Brain microvascular endothelial cell (primary cell): Measurements from ENCODE around the gene PDP2.

Experiments used
- DNase-seq: peaks from one replicate; pipeline ENCODE4 v3.0.0-alpha.2; 2020
- H3K27ac ChIP-seq: fragments of 250-450 bp; sonication (Bioruptor Pico); 2 replicates; pipeline ENCODE4 v1.5.1; 2020; ENCODE audit warnings: mild to moderate bottlenecking, moderate library complexity
- H3K27me3 ChIP-seq: fragments of 250-450 bp; sonication (Bioruptor Pico); replicated peaks from 2 replicates; pipeline ENCODE4 v1.5.1; 2020; ENCODE audit warnings: mild to moderate bottlenecking
- H3K36me3 ChIP-seq: fragments of 250-450 bp; sonication (Bioruptor Pico); replicated peaks from 2 replicates; pipeline ENCODE4 v1.5.1; 2020; ENCODE audit warnings: mild to moderate bottlenecking
- H3K4me3 ChIP-seq: 2 replicates; pipeline ENCODE4 v1.5.1; 2011; ENCODE audit warnings: low read depth, mild to moderate bottlenecking, control low read depth, low read length, moderate library complexity
- in situ Hi-C: cut with HindIII; loops from 2 replicates; pipeline ENCODE4 v1.10.0; 2017; ENCODE audit warnings: low sequenced_read_pairs, low pct_ligation_motif_present
- TF ChIP-seq, protein P1 (sequence below): IDR thresholded peaks from 2 replicates; pipeline ENCODE4 v1.5.1; 2011; ENCODE audit warnings: low read depth, mild to moderate bottlenecking, moderate library complexity, low read length, control low read depth, inconsistent platforms; ENCODE audit errors: missing control alignments

The PDP2 gene

GRCh38 chr16:66889622-66890021, 9.3 kb downstream of the PDP2 start:
- in situ Hi-C loops = no loop called here
- Histone ChIP-seq H3K27me3 (no peaks in the 10 kb centered on the region), H3K36me3 (peaks cover 13% of the 10 kb centered on the region), H3K4me3 (no peak overlapping the region), H3K27ac (no peak overlapping the region)
- no peak for DNase-seq
- TF ChIP-seq, protein P1, sequence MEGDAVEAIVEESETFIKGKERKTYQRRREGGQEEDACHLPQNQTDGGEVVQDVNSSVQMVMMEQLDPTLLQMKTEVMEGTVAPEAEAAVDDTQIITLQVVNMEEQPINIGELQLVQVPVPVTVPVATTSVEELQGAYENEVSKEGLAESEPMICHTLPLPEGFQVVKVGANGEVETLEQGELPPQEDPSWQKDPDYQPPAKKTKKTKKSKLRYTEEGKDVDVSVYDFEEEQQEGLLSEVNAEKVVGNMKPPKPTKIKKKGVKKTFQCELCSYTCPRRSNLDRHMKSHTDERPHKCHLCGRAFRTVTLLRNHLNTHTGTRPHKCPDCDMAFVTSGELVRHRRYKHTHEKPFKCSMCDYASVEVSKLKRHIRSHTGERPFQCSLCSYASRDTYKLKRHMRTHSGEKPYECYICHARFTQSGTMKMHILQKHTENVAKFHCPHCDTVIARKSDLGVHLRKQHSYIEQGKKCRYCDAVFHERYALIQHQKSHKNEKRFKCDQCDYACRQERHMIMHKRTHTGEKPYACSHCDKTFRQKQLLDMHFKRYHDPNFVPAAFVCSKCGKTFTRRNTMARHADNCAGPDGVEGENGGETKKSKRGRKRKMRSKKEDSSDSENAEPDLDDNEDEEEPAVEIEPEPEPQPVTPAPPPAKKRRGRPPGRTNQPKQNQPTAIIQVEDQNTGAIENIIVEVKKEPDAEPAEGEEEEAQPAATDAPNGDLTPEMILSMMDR = no peak

DNA sequence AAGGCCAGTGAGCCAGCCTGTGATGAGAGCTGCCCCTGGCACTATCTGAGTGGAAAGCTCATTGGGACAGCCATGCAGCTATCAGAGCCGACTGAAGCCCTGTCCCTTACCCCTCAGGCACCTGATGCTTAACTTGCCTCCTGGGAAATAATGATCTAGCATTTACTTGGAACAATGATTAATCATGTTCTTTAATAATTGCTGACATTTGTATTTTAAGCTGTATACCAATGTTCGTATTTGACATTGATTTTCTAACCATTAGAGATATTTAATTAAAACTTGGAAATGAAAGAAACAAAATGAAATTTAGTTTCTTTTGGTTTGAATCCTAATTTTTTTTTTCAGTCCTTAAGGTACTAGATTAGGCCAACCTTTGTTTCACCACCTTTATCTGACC, 10.5 kb downstream of the PDP2 start:
- no peak for DNase-seq
- H3K27ac ChIP-seq = no peak overlapping the region
- no peaks in the 10 kb centered on the region for H3K27me3 ChIP-seq
- TF ChIP-seq, protein P1 = no peak
- H3K4me3 ChIP-seq = no peak overlapping the region
- in situ Hi-C loops = no loop called here
- peaks cover 1% of the 10 kb centered on the region for H3K36me3 ChIP-seq

- in situ Hi-C loops = no loop called here
Measured at GRCh38 chr16:66891360-66891759, 11.0 kb downstream of the PDP2 start.

GRCh38 chr16:66891797-66892196, 11.5 kb downstream of the PDP2 start:
- Histone ChIP-seq H3K27ac (no peak overlapping the region), H3K4me3 (no peak overlapping the region), H3K36me3 (no peaks in the 10 kb centered on the region), H3K27me3 (no peaks in the 10 kb centered on the region)
- DNase-seq = no peak
- TF ChIP-seq, protein P1 = no peak
- in situ Hi-C loops = no loop called here

More at GRCh38 chr16:66891360-66891759, 11.0 kb downstream of the PDP2 start:
- no peak for DNase-seq
- no peaks in the 10 kb centered on the region for H3K27me3 ChIP-seq
- H3K36me3 ChIP-seq = no peaks in the 10 kb centered on the region
- H3K4me3 ChIP-seq = no peak overlapping the region
- TF ChIP-seq, protein P1 = no peak
- H3K27ac ChIP-seq = no peak overlapping the region

DNA sequence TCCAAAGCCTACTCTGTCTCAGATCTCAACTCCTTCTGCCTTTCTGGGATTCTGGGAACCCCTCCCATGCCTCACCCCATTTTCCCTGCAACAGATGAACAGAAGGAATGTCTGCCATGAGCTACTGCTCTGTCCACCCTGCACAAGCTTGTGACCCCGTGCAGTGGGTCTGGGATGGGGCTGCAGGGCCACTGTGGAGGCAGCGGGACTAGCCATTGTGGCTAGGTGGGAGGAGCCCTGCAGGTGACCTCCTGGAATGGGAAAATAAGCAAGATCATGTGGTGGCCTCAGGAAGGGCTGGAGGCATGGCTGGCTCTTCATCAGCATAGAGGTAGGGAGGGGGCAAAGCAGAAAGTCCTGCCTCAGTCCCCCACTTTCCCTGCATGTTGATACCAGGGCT, 13.7 kb downstream of the PDP2 start:
- Histone ChIP-seq H3K4me3 (no peak overlapping the region), H3K27ac (no peak overlapping the region), H3K27me3 (no peaks in the 10 kb centered on the region), H3K36me3 (no peaks in the 10 kb centered on the region)
- DNase-seq = no peak
- in situ Hi-C loops = no loop called here
- TF ChIP-seq, protein P1 = no peak

DNA sequence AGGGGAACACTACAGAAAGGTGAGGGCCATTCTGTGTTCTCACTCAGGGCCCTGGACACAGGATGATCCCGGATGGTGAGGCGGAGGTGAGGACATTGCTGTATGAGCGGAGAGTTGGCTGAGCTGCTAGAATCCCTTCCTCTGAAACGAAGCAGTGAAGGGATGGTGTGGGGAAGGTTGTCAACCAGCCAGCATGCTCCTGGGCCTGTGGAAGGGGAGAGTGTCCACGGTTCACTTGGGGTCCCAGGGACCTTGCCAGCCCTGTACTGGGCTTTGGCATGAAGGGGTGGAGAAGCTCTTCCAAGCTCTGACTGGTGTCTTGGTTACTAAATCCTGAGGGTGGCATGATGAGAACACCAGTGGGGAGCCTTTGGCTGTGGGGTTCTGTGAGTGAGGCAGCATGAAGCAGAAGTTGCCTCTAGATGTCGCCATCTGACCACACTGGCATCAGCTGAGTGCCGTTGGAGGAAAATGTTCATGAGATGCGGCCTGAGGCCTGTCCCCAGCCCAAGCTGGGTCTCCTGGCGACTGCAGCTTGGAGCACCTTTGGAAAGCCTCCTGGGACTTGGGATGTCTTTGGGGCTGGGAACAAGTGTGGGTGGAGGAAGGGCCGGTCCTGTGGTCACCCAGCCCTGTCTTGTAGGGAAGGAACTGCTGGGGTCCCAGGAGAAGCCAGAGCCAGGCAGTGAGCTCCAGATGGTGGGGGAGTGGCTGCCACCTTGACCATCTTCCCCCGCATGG, 14.8 kb downstream of the PDP2 start:
- in situ Hi-C loops = no loop called here
- TF ChIP-seq, protein P1 = peak; percentile 96
- H3K27ac ChIP-seq = no peak overlapping the region
- no peak overlapping the region for H3K4me3 ChIP-seq
- H3K27me3 ChIP-seq = no peaks in the 10 kb centered on the region
- peak; percentile 51 for DNase-seq
- H3K36me3 ChIP-seq = no peaks in the 10 kb centered on the region
